ENCODE data around the gene DDA1.

DDA1 gene

DNA sequence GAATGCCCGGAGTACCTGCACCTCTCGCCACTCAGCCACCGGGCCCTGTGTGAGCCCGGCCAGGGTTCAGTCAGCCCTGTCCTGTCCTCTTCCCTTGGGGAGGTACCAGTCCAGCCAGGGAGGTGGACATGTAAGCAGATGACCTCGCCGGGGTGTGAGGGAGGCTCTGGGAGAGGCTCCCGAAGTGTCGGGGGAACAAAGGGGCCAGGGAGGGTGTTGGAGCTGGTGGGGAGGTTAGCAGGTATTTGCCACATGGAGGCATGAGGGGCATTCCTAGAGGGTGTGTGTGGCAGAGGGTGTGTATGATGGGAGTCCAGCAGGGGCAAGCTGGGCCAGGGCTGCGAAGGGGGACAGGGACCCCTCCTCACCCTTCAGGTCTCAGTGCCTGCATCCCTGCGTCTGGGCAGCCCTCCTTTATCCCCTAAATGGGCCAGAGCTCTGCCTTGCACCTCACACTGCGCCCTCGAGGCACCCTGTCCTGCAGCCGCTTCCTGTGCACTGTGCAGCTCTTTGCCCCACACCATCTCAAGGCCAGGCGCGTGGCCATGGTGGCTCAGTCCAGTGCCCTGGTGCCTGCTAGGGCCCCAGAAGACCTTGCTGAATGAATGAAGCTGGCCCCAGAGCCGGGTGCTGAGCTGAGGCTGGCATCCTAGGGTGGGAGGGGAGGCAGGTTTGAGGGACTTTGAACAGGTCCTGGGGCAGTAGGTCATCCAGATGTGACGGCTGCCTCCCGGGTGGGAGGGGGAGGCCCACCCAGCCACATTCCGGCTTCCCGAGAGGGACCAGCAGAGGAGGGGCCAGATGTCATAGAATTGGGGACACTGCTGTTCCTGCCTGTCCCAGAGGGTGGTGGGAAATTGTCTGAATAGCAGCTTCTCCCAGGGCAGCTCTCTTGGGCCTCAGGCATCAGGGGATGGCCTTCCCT lies 3.1 kb downstream of the DDA1 start:
- DNase-seq (ENCODE audit: low spot score), result no peak

DNA sequence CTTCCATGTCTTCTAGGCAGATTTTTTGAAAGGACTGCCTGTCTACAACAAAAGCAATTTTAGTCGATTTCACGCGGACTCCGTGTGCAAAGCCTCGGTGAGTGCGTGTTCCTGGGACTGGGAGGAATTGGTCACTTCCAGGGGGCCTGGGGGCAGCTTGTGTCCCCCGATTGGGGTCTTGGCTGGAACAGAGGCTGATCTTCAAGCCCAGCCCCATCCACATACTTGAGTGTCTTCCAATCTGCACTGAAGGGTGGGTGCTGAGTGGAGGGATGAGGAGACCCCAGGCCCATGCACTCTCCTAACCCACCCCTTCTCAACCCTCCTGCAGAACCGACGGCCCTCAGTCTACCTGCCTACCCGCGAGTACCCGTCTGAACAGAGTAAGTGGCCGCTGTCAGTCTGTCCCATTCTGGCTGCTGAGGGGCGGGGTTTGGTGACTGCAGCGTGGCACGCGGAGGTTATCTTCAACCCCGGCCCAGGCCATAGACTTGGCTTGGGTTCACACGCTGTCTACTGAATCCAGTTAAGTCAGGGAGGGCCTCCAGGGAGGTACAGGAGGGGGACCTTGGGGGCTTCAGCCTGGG lies 4.7 kb downstream of the DDA1 start:
- DNase-seq (ENCODE audit: low spot score), result no peak

DNA sequence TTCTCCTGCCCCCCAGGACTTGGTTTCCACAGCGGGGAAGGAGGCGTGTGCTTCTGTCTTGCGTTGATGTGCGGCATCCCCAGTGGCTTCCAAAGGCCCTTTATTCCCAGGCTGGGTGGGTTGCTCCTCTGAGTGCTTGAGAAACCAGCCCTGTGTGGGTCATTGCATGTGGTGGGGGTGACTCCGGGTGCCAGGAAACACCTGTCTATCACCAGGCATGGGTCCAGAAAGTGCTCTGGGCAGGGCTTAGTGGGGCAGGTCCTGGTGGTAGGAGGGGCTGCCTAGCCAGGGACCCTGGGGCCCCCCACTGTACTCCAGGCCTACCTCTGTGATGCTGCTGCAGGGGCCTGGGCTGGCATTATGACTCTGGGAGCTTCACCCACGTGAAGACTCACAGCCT lies 9.6 kb downstream of the DDA1 start:
- peak; percentile 5 for DNase-seq (ENCODE audit: low spot score)

DNA sequence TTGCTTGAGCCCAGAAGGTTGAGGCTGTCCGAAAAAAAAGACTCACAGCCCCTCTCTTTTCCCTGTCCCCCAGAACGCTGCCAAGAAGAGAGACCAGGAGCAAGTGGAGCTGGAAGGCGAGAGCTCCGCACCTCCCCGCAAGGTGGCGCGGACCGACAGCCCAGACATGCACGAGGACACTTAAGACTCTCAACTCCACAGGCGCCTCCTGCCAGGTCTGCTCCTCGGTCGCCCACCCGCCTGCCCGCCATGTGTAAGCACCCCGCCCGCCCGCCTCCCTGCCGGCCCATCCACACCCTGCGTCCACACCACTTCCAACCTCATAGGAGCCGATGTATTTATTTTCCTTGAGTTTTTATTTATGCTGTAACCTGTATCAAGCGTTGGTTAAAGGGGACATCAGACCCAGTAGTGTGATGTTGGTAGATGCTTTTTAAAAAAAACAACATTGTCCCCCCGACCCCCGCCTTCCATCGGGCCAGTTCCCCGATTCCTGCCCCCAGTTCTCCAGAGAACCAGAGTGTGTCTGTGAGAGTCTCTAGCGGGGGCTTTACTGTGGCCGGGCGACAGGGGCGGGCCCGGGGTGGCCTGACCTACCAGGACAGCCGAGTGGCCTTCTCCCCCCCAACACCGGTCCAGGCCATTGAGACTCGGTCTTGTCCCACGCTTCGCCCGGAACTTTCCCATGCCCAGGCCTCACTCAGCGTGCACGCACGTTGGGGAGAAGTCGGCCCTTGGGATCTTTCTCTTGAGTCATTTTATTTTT lies 10.3 kb downstream of the DDA1 start:
- no peak for DNase-seq (ENCODE audit: low spot score)

- DNase-seq (ENCODE audit: low spot score), result no peak
Measured at GRCh38 chr19:17320435-17320834, 11.1 kb downstream of the DDA1 start.

GRCh38 chr19:17321655-17322489 lies 12.5 kb downstream of the DDA1 start:
- peak; percentile 8 for DNase-seq (ENCODE audit: low spot score)

DNA sequence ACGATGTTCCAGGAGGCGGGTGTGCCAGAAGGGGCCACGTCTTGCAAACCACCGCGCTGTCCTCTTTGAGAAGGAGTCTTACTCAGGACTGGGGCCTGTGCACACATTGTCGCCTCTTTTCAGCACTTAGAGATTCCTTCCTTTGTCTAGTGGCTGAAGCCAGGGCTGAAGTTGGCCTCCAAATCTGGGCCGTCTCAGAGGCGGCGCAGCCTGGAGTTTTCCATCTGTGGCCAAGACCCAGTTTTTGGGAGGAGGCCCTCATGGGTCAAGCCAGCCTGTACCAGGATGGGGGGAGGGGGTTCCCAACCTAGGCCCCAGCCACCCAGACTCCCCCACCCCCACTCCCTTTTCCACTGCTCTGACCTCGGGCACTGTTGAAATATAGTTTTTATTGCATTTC lies 13.5 kb downstream of the DDA1 start:
- DNase-seq (ENCODE audit: low spot score), result no peak

DNA sequence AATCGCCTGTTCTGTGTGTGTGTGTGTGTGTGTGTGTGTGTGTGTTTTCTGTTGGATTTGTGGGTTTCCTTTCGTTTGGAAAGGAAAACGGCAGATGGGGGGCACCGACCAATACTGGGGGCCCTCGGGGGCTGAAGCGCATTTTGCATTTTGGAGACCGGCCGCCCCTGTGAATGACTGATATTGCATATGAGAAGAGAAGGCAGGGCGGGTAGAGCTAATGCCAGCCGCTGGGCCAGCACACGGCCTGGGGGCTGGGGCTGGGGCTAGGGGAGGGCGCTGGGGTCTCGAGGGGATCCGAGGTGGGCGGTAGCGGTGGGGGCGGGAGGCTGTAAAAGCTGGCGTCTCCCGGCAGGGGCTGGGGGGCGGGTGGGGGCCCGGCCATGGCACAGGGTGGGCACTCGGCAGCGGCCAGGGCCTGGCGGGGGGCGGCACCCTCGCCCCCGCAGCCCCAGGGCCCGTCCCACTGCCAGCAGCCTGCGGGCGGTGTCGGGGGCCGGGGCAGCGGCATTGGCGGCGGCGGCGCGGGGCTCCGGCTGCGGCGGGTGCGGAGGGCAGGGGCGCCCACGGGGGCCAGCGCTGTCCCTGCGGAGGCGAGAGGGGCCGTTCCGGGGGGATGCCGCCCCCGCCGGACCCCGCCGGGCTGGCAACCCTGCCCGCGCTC lies 14.1 kb downstream of the DDA1 start:
- DNase-seq (ENCODE audit: low spot score), result peak; percentile 31

DNA sequence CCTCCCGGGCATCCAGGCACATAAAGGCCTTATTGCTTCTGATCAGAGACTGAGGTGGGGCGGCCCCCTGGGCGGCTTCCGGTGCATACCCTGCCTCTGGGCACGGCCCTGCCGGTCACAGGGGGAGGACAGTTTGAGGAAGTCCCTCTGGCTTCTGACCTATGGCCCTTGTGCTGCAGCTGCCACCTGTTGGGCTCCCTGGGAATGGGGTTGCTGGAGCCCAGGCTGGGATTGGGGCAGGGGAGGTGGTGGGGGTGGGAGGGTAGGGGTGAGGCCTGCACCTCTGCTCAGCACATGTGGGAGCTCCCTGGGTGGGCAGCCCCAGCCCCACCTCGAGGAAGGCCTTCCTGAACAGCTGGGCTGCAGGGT lies 14.6 kb downstream of the DDA1 start:
- peak; percentile 28 for DNase-seq (ENCODE audit: low spot score)

GRCh38 chr19:17324357-17325114 lies 15.2 kb downstream of the DDA1 start:
- peak; percentile 15 for DNase-seq (ENCODE audit: low spot score)

DNA sequence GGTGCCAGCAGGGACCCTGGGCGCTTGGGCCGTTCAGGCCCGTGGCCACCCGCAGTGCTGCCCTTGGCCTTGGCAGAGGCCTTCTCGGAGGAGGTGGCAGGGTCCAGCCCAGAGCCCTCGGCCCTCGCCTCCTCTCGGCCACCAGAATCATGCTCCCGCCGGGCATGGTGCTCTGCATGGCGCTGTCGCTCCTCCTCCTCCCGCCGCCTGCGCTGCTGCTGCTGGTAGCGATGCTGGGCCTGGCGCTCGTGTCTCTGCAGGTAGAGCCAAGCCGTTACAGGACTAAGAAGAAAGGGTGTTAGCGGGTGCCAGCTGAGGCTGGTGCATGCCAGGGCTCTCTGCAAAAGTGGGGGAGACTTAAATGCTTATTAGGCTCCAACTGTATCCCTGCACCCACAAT lies 15.8 kb downstream of the DDA1 start:
- DNase-seq (ENCODE audit: low spot score), result no peak

GRCh38 chr19:17325881-17326594 lies 16.7 kb downstream of the DDA1 start:
- DNase-seq (ENCODE audit: low spot score), result no peak

DNA sequence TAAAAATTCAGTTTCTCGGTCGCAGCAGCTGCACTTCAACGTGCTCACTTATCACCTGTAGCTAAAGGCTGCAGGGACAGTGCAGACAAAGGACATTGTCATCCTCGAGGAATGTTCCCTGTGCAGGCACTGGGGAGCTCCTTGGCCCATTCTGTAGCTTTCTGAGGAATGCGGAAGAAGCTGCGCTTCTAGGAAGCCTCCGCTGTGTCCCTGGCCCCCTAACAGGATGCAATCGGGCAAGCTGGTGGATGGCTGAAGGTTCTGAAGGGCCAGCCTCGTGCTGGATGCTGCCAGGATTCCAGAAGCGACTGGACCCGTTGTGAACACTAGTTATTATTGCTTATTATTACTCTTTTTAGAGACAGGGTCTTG lies 17.2 kb downstream of the DDA1 start:
- DNase-seq (ENCODE audit: low spot score), result peak; percentile 17

GRCh38 chr19:17327068-17327653 lies 17.8 kb downstream of the DDA1 start:
- no peak for DNase-seq (ENCODE audit: low spot score)

DNA sequence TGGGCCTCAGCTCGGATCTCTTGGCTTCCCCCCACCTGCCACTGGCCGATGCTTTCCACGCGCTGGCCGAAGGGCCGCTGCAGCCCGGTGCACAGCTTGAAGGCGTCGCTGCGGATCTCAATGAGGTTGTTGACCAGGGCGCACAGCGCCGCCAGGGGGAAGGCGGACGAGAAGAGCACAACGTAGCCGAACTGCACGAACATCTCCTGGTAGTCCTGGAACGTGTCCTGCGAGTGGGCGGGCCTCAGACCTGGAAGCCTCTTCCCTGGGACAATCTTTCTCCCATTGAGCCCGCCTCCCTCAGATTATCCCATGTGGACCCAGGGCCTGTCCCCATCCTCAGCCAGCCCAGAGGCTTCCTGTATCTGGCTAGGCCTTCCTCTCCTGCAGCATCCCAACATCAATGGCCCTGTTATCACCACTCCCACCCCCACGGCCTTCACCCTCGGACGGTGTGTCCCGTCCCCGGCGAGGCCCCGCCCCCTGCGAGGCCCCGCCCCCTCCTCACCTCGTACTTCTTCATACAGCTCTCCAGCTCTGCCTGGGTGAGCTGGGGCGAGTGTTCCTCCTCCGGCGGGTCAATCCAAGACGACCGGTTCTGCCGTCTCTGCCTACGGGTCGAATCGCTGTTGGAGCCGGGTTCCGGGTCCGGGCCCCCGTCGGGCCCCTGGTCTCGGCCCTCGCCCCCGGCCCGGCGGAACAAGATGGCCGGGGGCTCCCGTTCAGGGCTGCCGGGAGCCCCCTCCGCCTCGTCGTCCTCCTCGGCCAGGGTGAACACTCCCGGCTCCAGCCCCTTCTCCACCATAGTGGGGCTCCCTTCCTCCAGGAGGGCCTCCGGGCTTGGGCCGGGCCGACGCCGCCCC lies 18.5 kb downstream of the DDA1 start:
- peak; percentile 90 for DNase-seq (ENCODE audit: low spot score)

DNA sequence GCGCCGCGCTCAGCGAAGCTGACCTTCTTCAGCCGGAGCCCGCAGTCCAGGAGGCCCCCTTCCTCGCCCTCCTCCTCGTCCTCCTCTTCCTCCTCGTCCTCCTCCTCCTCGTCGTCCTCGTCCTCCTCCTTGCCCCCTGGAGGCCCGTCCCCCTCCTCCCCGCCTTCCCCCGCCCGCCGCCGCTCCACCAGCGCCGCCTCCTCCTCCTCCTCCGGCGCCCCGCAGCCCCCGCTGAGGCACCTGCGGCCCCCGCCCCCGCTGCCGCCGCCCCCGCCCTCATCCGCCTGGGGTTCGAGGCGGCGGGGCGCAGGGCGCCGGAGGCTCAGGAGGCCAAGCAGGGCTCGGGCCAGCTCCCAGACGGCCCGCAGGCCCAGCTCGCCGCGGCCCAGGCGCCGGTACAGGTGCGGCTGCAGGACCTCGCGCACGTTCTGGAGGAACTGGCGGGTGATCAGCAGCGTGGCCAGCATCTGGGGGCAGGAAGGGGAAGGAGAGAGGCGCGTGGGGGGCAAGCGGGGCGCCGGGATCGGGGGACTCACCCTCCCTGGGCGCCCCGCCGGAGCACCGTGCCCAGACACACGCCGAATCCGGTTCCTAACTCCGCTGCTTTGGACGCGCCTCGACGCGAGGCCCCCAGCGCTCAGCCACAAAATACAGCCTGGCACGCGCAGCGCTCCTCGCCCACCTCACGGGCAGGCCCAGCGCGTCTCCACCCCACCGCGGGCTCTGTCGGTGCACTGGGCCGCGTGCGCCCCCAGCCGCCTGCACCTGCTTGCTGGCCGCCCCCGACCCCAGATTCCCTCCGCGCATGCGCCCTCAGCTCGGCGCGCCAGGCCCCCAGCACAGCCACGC lies 19.4 kb downstream of the DDA1 start:
- peak; percentile 49 for DNase-seq (ENCODE audit: low spot score)

GRCh38 chr19:17329366-17330261 lies 20.3 kb downstream of the DDA1 start:
- no peak for DNase-seq (ENCODE audit: low spot score)

Measured in iPS-NIHi11 (cell line).